ENCODE results near the gene HSPH1.

The HSPH1 gene

GRCh38 chr13:31096654-31097302 is 64.9 kb downstream of the HSPH1 start:
- DNase-seq (ENCODE audit: low read depth): no peak

GRCh38 chr13:31094331-31095015 is 67.2 kb downstream of the HSPH1 start:
- no peak for DNase-seq (ENCODE audit: low read depth)

- DNase-seq (ENCODE audit: low read depth): no peak
These were observed 68.4 kb downstream of the HSPH1 start for GRCh38 chr13:31093145-31093885.

GRCh38 chr13:31092646-31093045 is 69.1 kb downstream of the HSPH1 start:
- no peak for DNase-seq (ENCODE audit: low read depth)

GRCh38 chr13:31090961-31091624 is 70.6 kb downstream of the HSPH1 start:
- DNase-seq (ENCODE audit: low read depth): no peak

GRCh38 chr13:31090096-31090495 is 71.6 kb downstream of the HSPH1 start:
- DNase-seq (ENCODE audit: low read depth): no peak

- DNase-seq (ENCODE audit: low read depth): no peak
These were observed 72.1 kb downstream of the HSPH1 start for GRCh38 chr13:31089649-31090048.

GRCh38 chr13:31088826-31089420 is 72.8 kb downstream of the HSPH1 start:
- no peak for DNase-seq (ENCODE audit: low read depth)
